HG03520 (cell line): ENCODE data around the gene IQCH.

Experiments
- ATAC-seq: cut with Tn5 transposase; IDR thresholded peaks from one replicate; pipeline ENCODE4 v1.9.1; 2021; ENCODE audit warnings: mild to moderate bottlenecking, moderate library complexity; ENCODE audit not compliant: unreplicated experiment

IQCH gene

DNA sequence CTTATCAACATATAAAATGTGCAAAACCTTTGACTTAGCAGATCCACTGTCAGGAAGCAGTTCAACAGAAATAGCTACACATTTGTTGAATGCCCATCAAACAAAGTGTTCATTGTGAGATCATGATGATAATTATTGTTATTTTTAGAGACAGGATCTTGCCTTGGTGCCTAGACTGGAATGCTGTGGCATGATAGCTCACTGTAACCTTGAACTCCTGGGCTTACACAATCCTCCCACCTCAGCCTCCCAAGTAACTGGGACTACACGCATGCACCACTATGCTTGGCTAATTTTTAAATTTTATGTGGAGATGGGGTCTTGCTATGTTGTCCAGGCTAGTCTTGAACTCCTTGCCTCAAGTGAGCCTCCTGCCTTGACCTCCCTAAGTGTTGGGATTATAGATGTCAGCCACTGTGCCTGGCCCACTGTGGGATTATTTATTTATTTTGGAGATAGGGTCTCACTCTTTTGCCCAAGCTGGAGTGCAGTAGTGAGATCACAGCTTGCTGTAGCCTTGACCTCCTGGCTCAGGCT is 296.7 kb downstream of the IQCH start:
- no peak for ATAC-seq
